Stimulated activated naive CD8-positive, alpha-beta T cell treated with anti-CD3 and anti-CD28 coated beads, Interleukin-15, amount 100 ng/mL, for 72 hours (primary cell): ENCODE results near the gene GPX6.
"Not testable (repeated sequence)": the region's sequence is repeated elsewhere in the genome, so short reads cannot be mapped to it uniquely, and the experiment has no call there.

Experiments
- ATAC-seq: fragments of 150-1000 bp; cut with Tn5 transposase; 2 replicates; pipeline ENCODE4 v1.10.0; 2021; ENCODE audit warnings: mild to moderate bottlenecking, moderate library complexity
- DNase-seq, 2 donors: peaks; one replicate each; pipeline ENCODE4 v3.0.0; 2021 to 2022
- H3K27ac Mint-ChIP-seq, 2 donors: one replicate each; pipeline ENCODE4 v1.8.0; 2022; ENCODE audit warnings: mild to moderate bottlenecking in 2 of 2, mixed read lengths in 2 of 2, moderate library complexity in 2 of 2
- H3K27me3 Mint-ChIP-seq: one replicate; pipeline ENCODE4 v1.8.0; 2022; ENCODE audit warnings: mixed read lengths
- H3K4me1 Mint-ChIP-seq: one replicate; pipeline ENCODE4 v1.8.0; 2022; ENCODE audit warnings: mild to moderate bottlenecking, mixed read lengths
- H3K4me3 Mint-ChIP-seq, 2 donors: one replicate each; pipeline ENCODE4 v1.8.0; 2022; ENCODE audit warnings: mild to moderate bottlenecking in 2 of 2, mixed read lengths in 2 of 2, moderate library complexity in 1 of 2
- H3K9me3 Mint-ChIP-seq, 2 donors: one replicate each; pipeline ENCODE4 v1.8.0; 2022; ENCODE audit warnings: mixed read lengths in 2 of 2

GPX6 gene

DNA sequence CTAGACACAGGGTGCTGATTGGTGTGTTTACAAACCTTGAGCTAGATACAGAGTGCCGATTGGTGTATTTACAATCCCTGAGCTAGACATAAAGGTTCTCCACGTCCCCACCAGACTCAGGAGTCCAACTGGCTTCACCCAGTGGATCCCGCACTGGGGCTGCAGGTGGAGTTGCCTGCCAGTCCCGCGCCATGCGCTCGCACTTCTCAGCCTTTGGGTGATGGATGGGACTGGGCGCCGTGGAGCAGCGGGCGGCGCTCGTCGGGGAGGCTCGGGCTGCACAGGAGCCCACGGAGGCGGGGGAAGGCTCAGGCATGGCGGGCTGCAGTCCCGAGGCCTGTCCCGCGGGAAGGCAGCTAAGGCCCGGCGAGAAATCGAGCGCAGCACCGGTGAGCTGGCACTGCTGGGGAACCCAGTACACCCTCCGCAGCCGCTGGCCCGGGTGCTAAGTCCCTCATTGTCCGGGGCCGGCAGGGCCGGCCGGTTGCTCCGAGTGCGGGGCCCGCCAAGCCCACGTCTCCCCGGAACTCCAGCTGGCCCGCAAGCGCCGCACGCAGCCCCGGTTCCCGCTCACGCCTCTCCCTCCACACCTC, 46.3 kb downstream of the GPX6 start:
- not testable (repeated sequence) for H3K9me3 Mint-ChIP-seq, H3K4me3 Mint-ChIP-seq, H3K4me1 Mint-ChIP-seq, H3K27ac Mint-ChIP-seq, ATAC-seq, DNase-seq
- H3K27me3 Mint-ChIP-seq, result peaks cover 41% of the 10 kb centered on the region

DNA sequence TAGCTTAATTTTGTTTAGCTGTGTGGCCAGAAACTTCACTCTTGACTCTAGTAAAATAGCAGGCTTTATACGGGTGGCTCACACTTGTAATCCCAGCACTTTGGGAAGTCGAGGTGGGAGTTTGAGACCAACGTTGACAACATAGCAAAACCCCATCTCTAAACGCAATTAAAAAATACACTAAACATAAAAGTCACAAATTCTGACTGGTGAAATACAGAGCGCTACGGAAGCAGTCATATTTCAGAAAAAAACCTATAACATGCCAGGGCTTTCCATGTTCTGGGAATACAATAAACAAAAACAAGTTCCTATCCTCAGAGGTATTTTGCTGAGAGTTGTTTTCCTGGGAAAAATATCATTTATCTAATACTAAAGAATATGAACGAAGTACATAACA, 47.5 kb downstream of the GPX6 start:
- ATAC-seq (no peak), DNase-seq (no peak)
- Mint-ChIP-seq H3K27me3 (peaks cover 53% of the 10 kb centered on the region), H3K4me1 (no peaks in the 10 kb centered on the region), H3K27ac (no peak overlapping the region), H3K9me3 (no peaks in the 10 kb centered on the region), H3K4me3 (no peak overlapping the region)

DNA sequence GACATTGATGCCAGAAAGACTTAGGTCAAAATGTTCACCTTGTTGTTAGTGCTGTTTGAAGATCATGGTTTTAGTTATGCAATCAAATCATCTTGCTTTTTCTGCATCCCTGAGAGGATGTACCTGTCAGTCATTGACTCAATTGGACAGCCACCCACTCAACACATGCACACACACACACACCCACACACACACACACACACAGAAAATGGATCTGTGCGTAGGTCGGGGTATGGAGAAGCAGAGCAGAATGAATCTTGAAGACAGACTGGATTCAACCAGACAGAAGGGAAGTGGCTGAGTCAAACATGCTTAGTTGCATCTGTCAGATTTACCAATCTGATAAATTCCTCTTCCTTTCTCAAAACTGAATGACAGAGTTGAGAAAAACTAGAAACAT, 53.2 kb downstream of the GPX6 start:
- no peak for DNase-seq
- H3K27ac Mint-ChIP-seq, result no peak overlapping the region
- no peaks in the 10 kb centered on the region for H3K9me3 Mint-ChIP-seq
- H3K4me3 Mint-ChIP-seq, result no peak overlapping the region
- H3K4me1 Mint-ChIP-seq, result peaks cover 8% of the 10 kb centered on the region
- H3K27me3 Mint-ChIP-seq, result peaks cover 69% of the 10 kb centered on the region
- ATAC-seq, result peak; percentile 56

DNA sequence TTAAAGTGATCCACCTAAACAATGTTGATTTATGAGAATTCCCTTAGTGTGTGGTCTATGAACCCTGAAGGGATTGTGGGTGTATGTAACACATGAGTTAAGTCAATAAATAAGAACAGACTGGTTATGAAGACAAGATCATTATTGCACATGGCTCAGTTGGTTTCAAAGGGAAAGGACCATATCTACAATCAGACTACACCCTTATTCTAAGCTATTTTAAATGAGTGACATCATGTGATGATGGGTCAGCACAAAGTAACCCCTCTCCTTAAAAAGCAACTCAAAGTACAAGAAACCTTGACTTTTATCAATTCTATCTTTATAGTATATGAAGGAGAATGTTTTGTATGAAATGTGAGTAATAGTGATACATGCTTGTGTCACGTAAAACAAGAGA, 57.0 kb downstream of the GPX6 start:
- no peak overlapping the region for H3K27ac Mint-ChIP-seq
- peaks cover 0 to 5% of the 10 kb centered on the region in 2 donors for H3K9me3 Mint-ChIP-seq
- peaks cover 61% of the 10 kb centered on the region for H3K27me3 Mint-ChIP-seq
- H3K4me1 Mint-ChIP-seq, result peaks cover 8% of the 10 kb centered on the region
- DNase-seq, result no peak
- H3K4me3 Mint-ChIP-seq, result no peak overlapping the region
- no peak for ATAC-seq
